Vagina (tissue), 2 donors: ENCODE measurements around the gene TRMT44.

Source experiments
- CTCF ChIP-seq, 3 experiments: fragments of 450-650 bp in 2 of 3; fragments of 200-600 bp in 1 of 3; sonication (generic) in 1 of 3; IDR thresholded peaks; one replicate each; pipeline ENCODE4 v1.5.1; 2017 to 2019; ENCODE audit warnings: antibody characterized with exemption in 3 of 3, mild to moderate bottlenecking in 2 of 3, moderate library complexity in 2 of 3
- POLR2A ChIP-seq, 2 donors: fragments of 450-650 bp; IDR thresholded peaks; one replicate each; pipeline ENCODE4 v1.6.1; 2017; ENCODE audit warnings: antibody characterized with exemption in 2 of 2, mild to moderate bottlenecking in 2 of 2, moderate library complexity in 2 of 2

DNA sequence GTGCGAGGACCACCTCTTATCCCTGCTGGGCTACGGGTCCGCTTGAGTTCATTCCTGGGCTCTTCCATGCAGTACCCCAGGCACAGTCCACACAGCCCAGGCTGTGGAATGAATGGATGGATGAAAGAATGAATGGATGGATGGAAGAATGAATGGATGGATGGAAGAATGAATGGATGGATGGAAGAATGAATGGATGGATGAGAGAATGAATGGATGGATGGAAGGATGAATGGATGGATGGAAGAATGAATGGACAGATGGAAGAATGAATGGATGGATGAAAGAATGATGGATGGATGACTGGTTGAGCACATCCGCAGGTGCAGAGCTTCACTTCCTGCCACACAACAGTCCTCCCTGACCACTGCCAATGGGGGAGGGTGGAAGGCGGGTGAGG, 28.3 kb upstream of the TRMT44 start:
- TF ChIP-seq POLR2A (IDR thresholded peaks at IDR 0.05) (no peak), CTCF (IDR thresholded peaks at IDR 0.05) (no peak)
